ENCODE results near the gene AKR1C1.
"Not testable (repeated sequence)": the region's sequence is repeated elsewhere in the genome, so short reads cannot be mapped to it uniquely, and the experiment has no call there.

AKR1C1 gene

DNA sequence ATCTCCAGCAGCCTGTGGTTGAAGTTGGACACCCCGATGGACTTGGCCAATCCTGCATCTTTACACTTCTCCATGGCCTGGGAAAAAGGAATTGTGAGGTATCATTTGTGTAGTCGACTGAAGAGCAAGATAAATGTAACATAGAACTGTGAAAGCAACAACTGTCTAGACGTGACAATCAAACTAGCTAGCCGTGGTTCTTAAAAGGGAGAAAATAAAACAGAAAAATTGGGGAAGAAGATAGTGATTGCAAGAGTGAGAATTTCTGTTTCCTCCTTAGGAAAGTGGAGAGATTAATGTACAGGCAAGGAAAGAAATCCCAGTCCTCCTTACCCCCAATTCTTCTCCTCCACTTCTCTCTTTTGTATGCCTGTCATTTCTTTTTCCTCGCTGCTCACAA lies 35.5 kb downstream of the AKR1C1 start:
- no peak overlapping the region for H3K4me3 ChIP-seq (ENCODE audit: low read depth, low read length)
- TF ChIP-seq, protein P1, sequence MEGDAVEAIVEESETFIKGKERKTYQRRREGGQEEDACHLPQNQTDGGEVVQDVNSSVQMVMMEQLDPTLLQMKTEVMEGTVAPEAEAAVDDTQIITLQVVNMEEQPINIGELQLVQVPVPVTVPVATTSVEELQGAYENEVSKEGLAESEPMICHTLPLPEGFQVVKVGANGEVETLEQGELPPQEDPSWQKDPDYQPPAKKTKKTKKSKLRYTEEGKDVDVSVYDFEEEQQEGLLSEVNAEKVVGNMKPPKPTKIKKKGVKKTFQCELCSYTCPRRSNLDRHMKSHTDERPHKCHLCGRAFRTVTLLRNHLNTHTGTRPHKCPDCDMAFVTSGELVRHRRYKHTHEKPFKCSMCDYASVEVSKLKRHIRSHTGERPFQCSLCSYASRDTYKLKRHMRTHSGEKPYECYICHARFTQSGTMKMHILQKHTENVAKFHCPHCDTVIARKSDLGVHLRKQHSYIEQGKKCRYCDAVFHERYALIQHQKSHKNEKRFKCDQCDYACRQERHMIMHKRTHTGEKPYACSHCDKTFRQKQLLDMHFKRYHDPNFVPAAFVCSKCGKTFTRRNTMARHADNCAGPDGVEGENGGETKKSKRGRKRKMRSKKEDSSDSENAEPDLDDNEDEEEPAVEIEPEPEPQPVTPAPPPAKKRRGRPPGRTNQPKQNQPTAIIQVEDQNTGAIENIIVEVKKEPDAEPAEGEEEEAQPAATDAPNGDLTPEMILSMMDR (IDR thresholded peaks at IDR 0.05; ENCODE audit: borderline replicate concordance, insufficient read depth, low read depth, low read length) = no peak

DNA sequence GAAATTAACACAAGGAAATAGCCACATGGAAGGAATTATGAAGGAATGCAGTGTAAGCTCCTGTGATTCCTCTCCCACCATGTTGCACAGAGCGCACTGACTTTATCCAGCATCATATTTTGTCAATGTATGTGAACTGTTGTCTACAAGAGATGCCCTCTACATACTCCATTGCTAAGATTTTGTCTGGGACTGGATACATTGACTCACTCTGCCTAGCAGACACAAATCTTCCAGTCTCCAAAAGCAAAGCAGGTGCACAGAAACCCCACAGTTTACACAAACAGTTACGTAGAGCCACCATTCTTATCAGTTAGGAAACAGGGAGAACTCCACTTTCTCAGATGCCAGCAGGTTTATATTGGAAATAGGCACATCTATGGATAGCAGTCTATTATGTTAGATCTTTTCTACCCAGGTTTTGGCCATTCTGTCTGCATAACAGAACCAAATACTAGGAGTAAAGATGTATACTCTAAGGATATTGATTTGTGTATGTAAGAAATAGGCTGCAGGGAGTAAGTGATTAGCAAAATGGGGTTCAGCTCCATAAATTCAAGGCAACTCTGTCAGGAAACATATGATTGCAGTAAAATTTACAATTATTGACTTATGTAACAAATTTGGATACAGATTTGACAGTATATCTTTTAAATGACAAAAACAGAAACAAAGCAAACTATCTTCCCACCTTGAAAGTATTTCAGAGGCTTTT lies 39.0 kb downstream of the AKR1C1 start:
- no peak overlapping the region for H3K4me3 ChIP-seq (ENCODE audit: low read depth, low read length)
- TF ChIP-seq, protein P1 (IDR thresholded peaks at IDR 0.05; ENCODE audit: borderline replicate concordance, insufficient read depth, low read depth, low read length) = no peak

DNA sequence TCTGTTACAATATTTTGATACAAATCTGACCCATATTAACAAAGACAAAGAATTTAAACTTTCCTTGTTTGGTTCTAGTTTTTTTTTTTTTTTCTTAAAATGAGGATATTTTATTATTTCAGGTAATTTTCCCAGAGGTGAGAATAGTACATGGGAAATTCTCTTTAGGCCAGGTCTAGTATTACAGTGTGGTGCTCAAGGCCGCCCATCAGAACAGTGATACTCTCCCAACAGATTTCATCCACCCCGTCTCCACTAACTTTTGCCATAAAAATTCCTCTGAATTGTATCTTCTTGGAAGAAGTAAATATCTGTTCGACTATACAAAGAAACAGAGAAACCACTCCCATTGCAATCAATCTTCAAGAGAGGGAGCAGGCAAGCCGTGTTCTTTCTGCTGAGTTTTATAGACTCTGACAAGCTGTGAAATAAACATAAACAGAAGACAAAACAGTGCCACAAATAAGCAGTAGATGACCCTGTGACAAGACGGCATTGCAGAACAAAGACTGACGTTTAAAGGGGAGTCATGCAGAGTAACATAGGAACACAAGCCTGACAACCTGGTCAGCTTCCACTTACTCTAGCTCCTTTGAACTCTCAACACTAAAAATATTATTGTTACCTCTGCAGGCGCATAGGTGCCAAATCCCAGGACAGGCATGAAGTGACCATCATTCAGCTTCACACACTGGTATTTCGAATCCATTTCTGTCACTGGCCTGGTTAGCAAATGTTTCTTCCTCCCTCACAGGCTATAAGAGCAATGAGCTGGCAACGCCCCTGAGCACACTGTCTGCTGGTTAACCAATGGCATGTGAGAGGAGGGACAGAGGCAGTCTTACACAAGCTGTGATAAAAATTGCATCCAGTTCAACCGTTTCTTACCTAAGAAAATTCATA lies 40.2 kb downstream of the AKR1C1 start, which contains the start of gene AKR1C2:
AKR1C2 (minus strand) TSS at position 731 of the 903 bp plus-strand sequence; CDS start at position 709, 22 bp downstream.
- not testable (repeated sequence) for H3K4me3 ChIP-seq (ENCODE audit: low read depth, low read length)

DNA sequence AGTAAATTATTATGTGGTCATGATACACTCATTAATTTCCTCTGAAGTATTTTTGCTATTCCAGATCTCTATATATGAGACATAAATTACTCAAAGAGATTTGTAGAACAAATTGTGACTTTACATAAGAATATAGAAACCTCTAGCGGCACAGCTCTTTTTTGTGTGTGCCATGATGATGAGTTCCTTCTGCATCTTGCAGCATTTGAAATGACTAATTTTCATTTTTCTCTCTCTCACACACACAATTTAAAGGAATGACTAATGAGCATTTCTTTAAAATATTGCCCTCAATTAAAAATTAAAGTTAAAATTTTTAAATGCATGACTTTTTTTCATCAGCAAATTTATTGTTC lies 40.8 kb downstream of the AKR1C1 start:
- H3K4me3 ChIP-seq (ENCODE audit: low read depth, low read length) = not testable (repeated sequence)

DNA sequence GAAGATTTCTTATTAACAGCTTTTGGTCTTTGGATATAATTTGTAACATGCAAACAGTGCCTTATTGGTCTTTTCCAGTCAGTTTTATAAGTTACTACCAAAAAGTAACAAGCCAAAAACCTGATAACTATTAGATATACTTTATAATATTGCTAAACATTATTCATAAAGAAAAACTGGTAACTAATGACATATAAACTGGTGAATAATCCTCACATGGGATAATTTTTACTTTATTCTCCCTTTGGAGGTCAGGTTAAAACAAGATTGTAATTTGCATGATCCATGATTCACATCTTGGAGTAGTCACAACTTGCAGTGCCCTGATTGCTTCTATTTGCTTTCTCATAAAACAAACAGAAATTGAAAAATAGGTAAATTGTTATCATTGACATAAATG lies 41.3 kb downstream of the AKR1C1 start:
- not testable (repeated sequence) for H3K4me3 ChIP-seq (ENCODE audit: low read depth, low read length)

DNA sequence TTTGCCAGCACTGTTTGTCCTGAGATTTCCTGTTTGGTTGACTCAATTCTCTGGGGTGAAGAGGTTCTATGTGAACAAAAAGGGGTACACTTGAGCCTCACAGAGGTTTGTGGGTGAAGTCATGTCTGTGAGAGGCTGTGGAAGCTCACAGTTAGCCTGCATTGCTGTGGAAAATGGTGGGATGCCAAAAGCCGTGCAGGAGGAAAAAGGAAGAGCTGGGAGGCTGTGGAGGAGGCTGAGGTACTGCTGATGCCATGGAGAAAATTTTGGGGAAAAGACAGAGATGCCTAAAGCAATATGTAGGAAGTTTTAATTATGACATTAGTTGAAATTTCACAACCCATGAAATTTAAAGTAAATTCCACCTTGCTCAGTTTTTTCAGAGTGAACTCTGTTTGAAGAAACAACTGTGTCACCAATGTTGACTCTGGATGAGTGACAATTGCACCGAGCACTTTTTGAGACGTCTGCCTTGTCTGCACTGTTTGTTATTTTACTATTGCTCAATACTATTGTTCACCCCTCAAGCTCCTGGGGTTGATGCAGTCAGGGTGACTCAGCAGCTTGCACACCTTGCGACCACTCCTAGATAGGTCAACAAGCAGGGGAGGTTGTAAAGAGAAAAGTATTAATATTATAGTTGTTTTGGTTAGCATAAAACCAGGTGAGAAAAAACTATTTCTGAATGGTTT lies 45.8 kb downstream of the AKR1C1 start:
- not testable (repeated sequence) for H3K4me3 ChIP-seq (ENCODE audit: low read depth, low read length)

DNA sequence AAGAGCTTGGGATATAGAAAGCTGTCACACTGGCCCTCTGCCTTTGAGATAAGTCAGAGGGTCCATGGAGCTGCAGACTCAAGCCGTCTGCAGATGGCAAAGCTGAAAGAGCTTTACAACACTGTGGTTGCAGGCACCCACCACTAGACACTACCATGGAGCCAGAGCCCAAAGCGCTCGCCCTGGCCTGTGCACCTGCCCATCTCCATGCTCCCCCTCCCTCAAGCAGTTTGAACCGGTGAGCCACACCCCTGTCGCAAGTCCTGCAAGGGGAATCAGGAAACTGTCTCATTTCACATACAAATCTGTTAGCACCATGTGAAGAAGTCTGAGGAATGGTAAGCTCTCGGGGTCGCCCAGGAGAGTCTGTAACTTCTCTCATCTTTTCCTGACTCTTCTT lies 46.8 kb downstream of the AKR1C1 start:
- not testable (repeated sequence) for H3K4me3 ChIP-seq (ENCODE audit: low read depth, low read length)

DNA sequence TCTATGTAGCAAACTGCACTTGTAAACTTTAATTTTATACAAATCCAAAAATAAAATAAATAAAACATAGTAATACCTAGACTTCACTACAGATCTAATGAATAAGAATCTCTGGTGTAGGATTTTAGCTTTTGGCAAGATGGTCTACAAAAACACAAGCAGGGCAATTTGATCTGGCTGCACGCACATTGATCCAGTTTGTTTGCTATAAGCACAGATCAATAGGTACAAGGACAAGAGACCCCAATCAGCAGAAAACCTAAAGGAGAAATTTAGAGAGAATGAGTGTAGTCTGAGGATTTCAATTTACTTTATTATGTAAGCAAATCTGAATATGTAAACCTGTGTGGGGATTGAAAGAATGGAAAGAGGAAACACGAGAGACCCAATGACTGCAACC lies 48.2 kb downstream of the AKR1C1 start:
- H3K4me3 ChIP-seq (ENCODE audit: low read depth, low read length) = not testable (repeated sequence)

DNA sequence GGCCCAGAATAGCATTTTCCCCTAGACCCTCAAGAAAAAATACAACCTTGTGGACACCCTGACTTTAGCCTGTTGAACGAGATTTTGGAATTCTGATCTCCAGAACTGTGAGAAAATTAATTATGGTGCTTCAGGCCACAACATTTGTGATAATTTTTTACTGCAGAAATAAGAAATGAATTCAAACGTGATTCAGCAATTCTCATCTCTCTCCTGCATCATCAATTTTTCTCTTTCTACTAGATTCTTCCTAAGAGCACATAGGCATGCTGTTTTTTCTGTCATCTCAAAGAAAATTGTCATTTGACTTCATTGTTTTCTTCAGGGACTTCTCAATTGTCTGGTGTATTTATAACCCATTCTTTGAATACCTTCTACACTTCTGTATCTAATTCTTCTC lies 49.4 kb downstream of the AKR1C1 start:
- H3K4me3 ChIP-seq (ENCODE audit: low read depth, low read length) = no peak overlapping the region
- TF ChIP-seq, protein P1 (IDR thresholded peaks at IDR 0.05; ENCODE audit: borderline replicate concordance, insufficient read depth, low read depth, low read length) = no peak

DNA sequence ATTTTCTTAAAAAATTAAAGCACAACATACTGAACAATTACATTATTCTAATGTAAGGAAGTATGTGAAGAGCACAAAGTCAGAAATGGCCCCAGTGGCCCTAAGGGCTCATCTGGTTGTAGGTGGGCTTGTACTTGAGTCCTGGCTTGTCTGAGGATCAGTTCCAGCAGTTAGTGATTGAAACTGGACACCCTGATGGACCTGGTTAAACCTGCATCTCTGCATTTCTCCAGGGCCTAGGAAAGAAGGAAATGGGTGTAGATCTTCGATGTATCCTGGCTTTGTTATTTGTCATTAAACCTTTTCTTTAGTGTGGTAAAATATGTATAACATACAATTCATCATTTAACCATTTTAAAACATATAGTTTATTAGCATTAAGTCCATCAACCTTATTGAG lies 50.2 kb downstream of the AKR1C1 start:
- no peak overlapping the region for H3K4me3 ChIP-seq (ENCODE audit: low read depth, low read length)
- TF ChIP-seq, protein P1 (IDR thresholded peaks at IDR 0.05; ENCODE audit: borderline replicate concordance, insufficient read depth, low read depth, low read length) = no peak

DNA sequence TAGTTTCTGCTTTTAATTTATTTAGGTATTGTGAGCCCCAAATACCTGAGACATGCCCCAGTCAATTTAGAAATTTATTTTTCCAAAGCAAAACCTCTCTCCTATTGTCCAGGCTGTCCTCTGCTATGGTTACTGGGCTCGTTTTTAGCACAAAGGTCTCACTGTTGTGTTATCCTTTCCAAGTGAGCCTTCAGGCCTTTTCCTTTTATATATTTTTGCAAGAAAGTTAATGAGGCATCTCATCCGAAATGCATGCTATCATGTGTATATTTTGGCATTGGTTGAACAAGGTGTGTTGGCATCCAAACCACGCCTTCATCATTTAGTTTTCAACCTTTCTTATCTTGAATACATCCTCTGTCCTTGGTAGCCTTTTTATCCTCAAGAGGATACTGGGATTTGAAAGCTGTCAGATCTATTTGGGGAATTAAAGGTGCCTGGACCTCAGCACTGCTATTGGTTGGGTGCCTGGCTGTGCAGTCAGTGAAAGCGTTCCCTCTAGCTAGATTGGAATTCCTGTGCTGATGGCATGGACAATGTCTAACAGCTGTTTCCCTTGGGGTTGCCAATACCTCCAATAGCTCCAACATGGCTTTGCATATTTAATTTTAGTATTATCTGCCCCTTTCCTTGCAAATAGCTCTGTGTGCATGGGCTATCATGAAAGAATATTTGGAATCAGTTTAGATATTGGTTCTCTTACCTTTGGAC lies 51.1 kb downstream of the AKR1C1 start:
- H3K4me3 ChIP-seq (ENCODE audit: low read depth, low read length) = not testable (repeated sequence)
